ENCODE data around the gene CTIF. TPM values are rescaled to one million over a fixed set of nuclear protein-coding genes. Genes with fewer than 3 reads are reported as not detected.

CTIF gene
- total RNA-seq, 1 experiment from 2014 or later: 26.5 TPM

DNA sequence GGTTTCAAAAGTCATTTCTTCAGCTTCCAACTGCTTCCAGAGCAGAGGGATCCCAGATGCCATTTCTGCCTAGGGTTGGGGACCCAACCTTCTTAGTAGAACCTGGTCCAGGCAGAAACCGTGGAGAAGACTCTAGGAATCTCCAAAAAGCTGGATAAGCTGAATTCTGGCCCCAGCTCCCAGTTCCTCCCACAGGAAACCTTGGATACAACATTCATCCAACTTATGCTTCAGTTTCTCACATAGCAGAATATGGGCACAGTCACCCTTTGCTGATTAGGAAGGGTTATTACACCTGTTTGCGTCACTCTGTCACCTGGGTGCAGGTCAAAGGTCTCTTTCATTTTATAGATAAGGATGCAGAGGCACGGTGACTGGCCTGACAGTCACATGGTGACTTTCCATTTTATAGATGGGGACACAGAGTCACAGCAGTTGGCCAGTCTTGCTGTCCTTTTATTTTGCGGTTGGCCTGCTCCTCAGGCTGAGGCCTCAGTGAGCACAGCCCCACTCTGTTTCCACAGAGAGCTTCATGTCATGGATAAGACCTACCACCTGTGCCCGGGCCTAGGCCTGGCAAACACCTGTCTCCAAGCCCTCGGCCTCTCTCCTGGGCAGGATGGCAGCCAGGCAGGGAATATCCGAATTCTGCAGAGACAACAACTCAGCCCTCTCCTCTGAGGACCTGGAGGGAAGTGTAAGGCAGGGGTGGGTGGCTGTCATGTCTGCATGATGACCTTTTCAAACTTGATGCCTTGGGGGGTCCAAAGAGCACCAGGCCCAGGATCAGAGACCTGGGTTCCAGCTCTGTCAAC lies 263.1 kb downstream of the CTIF start:
- intact Hi-C loops (cut with micrococcal nuclease; ENCODE audit: unreplicated experiment): no loop called here
- Histone ChIP-seq H3K36me3 (ENCODE audit: control insufficient read depth, insufficient read depth, low read length) (no peaks in the 10 kb centered on the region), H3K4me1 (ENCODE audit: control insufficient read depth, insufficient read depth, low read length) (no peaks in the 10 kb centered on the region), H3K9me3 (ENCODE audit: control insufficient read depth, insufficient read depth, low read depth, low read length) (no peaks in the 10 kb centered on the region), H3K27me3 (ENCODE audit: control insufficient read depth, insufficient read depth, low read length) (no peaks in the 10 kb centered on the region), H3K4me3 (ENCODE audit: low read depth in 2 of 2, low read length in 2 of 2) (no peak overlapping the region), H3K27ac (ENCODE audit: low read length) (no peak overlapping the region)
- POLR2A ChIA-PET: no interaction called here
- ATAC-seq (no peak), DNase-seq (ENCODE audit: low read depth, low spot score) (no peak)
- in situ Hi-C loops (cut with HindIII; ENCODE audit: low pct_unique_long_range_greater_than_20kb, low sequenced_read_pairs): no loop called here
- no TSS peak for BruUV-seq (replicated peaks)
- TF ChIP-seq SIN3A (IDR thresholded peaks at IDR 0.05; ENCODE audit: borderline replicate concordance, insufficient read depth, low read depth, low read length) (no peak), TCF7L2 (IDR thresholded peaks at IDR 0.05; ENCODE audit: low read depth, low read length) (no peak)
- CTCF ChIA-PET: interaction anchor here (0.6 kb wide), 1 partner anchor 30 kb away, joined by 4 read pairs; no protein-coding TSS in a partner anchor

DNA sequence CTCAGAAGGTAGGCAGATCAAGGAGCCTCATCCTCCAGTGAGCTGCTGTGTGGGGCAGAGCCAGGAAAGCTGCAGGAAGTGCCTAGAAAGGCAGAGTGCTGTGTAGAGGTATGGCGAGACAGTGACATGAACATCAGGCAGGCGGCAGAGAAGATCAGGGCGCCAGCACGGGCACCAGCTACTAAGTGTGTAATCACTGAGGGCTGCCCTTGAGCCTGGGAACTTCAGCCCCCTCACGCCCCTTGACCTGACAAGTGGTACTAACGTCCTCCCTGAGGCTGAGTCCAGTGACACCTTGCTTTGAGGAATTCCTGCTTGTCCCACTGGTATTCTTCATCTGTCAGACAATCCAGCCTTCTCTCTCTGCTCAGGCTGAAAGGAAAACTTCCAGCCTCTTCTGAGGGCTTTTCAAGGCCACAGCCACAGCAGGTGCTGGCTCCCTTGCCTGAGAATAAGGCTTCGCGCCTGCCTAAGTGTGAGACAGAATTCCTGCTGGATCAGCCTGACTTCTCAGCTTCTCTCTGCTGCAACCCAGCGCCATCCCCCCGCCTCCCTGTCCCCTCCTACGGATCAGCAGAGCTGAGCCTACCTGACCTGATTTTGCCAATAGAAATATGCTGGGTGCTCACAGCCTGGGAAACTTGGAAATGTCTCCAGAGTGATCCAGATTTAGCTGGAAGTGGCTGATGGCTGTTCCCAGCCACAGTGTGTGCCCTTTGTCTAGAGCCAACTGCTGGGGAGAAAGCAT lies 263.9 kb downstream of the CTIF start:
- in situ Hi-C loops (cut with HindIII; ENCODE audit: low pct_unique_long_range_greater_than_20kb, low sequenced_read_pairs): no loop called here
- no TSS peak for BruUV-seq (replicated peaks)
- no peak for DNase-seq (ENCODE audit: low read depth, low spot score)
- no peak for ATAC-seq
- Histone ChIP-seq H3K4me3 (ENCODE audit: low read depth in 2 of 2, low read length in 2 of 2) (no peak overlapping the region), H3K9me3 (ENCODE audit: control insufficient read depth, insufficient read depth, low read depth, low read length) (no peaks in the 10 kb centered on the region), H3K27ac (ENCODE audit: low read length) (no peak overlapping the region), H3K4me1 (ENCODE audit: control insufficient read depth, insufficient read depth, low read length) (no peaks in the 10 kb centered on the region), H3K36me3 (ENCODE audit: control insufficient read depth, insufficient read depth, low read length) (no peaks in the 10 kb centered on the region), H3K27me3 (ENCODE audit: control insufficient read depth, insufficient read depth, low read length) (no peaks in the 10 kb centered on the region)
- intact Hi-C loops (cut with micrococcal nuclease; ENCODE audit: unreplicated experiment): no loop called here
- ChIA-PET POLR2A (no interaction called here), CTCF (no interaction called here)
- TF ChIP-seq, protein P1, sequence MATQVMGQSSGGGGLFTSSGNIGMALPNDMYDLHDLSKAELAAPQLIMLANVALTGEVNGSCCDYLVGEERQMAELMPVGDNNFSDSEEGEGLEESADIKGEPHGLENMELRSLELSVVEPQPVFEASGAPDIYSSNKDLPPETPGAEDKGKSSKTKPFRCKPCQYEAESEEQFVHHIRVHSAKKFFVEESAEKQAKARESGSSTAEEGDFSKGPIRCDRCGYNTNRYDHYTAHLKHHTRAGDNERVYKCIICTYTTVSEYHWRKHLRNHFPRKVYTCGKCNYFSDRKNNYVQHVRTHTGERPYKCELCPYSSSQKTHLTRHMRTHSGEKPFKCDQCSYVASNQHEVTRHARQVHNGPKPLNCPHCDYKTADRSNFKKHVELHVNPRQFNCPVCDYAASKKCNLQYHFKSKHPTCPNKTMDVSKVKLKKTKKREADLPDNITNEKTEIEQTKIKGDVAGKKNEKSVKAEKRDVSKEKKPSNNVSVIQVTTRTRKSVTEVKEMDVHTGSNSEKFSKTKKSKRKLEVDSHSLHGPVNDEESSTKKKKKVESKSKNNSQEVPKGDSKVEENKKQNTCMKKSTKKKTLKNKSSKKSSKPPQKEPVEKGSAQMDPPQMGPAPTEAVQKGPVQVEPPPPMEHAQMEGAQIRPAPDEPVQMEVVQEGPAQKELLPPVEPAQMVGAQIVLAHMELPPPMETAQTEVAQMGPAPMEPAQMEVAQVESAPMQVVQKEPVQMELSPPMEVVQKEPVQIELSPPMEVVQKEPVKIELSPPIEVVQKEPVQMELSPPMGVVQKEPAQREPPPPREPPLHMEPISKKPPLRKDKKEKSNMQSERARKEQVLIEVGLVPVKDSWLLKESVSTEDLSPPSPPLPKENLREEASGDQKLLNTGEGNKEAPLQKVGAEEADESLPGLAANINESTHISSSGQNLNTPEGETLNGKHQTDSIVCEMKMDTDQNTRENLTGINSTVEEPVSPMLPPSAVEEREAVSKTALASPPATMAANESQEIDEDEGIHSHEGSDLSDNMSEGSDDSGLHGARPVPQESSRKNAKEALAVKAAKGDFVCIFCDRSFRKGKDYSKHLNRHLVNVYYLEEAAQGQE (IDR thresholded peaks at IDR 0.05; ENCODE audit: insufficient read depth in 1 of 2, low read depth in 2 of 2, low read length in 1 of 2): no peak
- no peak for TF ChIP-seq TCF7L2 (IDR thresholded peaks at IDR 0.05; ENCODE audit: low read depth, low read length)

DNA sequence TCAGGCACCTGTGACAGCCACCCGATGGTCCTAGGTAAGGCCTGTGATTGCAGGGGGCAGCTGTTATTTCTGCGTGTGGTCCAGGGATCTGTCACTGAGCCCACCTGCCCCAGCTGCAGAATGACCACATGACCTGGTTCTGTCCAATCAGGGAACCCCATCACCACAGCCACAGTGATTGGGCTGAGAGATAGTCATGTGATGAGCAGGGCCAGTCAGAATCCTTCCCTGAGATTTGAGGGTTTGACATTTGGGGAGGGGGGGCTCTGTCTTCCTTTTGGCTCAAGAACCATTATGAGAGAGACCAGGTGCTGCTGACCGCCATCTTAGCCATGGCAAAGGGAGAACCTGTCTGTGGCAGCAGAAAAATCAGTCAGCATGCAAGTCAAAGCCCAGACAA lies 264.7 kb downstream of the CTIF start:
- H3K4me1 ChIP-seq (ENCODE audit: control insufficient read depth, insufficient read depth, low read length): no peaks in the 10 kb centered on the region
- no peak overlapping the region for H3K27ac ChIP-seq (ENCODE audit: low read length)
- no peaks in the 10 kb centered on the region for H3K9me3 ChIP-seq (ENCODE audit: control insufficient read depth, insufficient read depth, low read depth, low read length)
- H3K36me3 ChIP-seq (ENCODE audit: control insufficient read depth, insufficient read depth, low read length): no peaks in the 10 kb centered on the region
- in situ Hi-C loops (cut with HindIII; ENCODE audit: low pct_unique_long_range_greater_than_20kb, low sequenced_read_pairs): no loop called here
- TF ChIP-seq POLR2AphosphoS5 (IDR thresholded peaks at IDR 0.05; ENCODE audit: low read depth, low read length): no peak
- TF ChIP-seq, protein P2, sequence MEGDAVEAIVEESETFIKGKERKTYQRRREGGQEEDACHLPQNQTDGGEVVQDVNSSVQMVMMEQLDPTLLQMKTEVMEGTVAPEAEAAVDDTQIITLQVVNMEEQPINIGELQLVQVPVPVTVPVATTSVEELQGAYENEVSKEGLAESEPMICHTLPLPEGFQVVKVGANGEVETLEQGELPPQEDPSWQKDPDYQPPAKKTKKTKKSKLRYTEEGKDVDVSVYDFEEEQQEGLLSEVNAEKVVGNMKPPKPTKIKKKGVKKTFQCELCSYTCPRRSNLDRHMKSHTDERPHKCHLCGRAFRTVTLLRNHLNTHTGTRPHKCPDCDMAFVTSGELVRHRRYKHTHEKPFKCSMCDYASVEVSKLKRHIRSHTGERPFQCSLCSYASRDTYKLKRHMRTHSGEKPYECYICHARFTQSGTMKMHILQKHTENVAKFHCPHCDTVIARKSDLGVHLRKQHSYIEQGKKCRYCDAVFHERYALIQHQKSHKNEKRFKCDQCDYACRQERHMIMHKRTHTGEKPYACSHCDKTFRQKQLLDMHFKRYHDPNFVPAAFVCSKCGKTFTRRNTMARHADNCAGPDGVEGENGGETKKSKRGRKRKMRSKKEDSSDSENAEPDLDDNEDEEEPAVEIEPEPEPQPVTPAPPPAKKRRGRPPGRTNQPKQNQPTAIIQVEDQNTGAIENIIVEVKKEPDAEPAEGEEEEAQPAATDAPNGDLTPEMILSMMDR (IDR thresholded peaks at IDR 0.05): no peak
- TF ChIP-seq SIN3A (IDR thresholded peaks at IDR 0.05; ENCODE audit: borderline replicate concordance, insufficient read depth, low read depth, low read length): no peak
- TF ChIP-seq, protein P1 (IDR thresholded peaks at IDR 0.05; ENCODE audit: insufficient read depth in 1 of 2, low read depth in 2 of 2, low read length in 1 of 2): no peak
- no peak for TF ChIP-seq TCF7L2 (IDR thresholded peaks at IDR 0.05; ENCODE audit: low read depth, low read length)
- no peaks in the 10 kb centered on the region for H3K27me3 ChIP-seq (ENCODE audit: control insufficient read depth, insufficient read depth, low read length)
- H3K4me3 ChIP-seq (ENCODE audit: low read depth in 2 of 2, low read length in 2 of 2): no peak overlapping the region
- POLR2A ChIA-PET: no interaction called here
- CTCF ChIA-PET: no interaction called here
- intact Hi-C loops (cut with micrococcal nuclease; ENCODE audit: unreplicated experiment): no loop called here
- BruUV-seq (replicated peaks): no TSS peak
- no peak for ATAC-seq
- DNase-seq (ENCODE audit: low read depth, low spot score): no peak
